HCT116 (cell line): ENCODE results near the gene BOC. TPM values are rescaled to one million over a fixed set of nuclear protein-coding genes. Genes with fewer than 3 reads are reported as not detected.
A peak's percentile ranks its signal among the peaks of the same experiment; 100 is the strongest.

Experiments
- ATAC-seq: fragments of 200-7000 bp; cut with Tn5 transposase; 2 replicates; pipeline ENCODE4 v1.9.1; 2020; ENCODE audit warnings: mild to moderate bottlenecking, moderate library complexity
- BruUV-seq: library from RNA; stranded (reverse); fragments of 400-500 nt; replicated peaks from 2 replicates; lab custom pipeline; 2021; lab: Mats Ljungman, UMichigan
- CTCF ChIA-PET: fragments of 300-600 bp; sonication (Branson Sonifier 250); formaldehyde crosslinking; loops from one replicate; lab custom pipeline; 2021; ENCODE audit warnings: antibody characterized with exemption; lab: Charles Lee
- POLR2A ChIA-PET: fragments of 300-600, 350-600 bp; sonication (Branson Sonifier 250); formaldehyde crosslinking; loops from one replicate; lab custom pipeline; 2021; ENCODE audit warnings: antibody characterized with exemption; lab: Charles Lee
- RAD21 ChIA-PET, 2 experiments: fragments of 300-600 bp; sonication (Branson Sonifier 250); formaldehyde crosslinking; loops; one replicate each; lab custom pipeline; 2023; ENCODE audit warnings: low total read pairs in 2 of 2; ENCODE audit not compliant: uncharacterized antibody in 2 of 2, unreplicated experiment in 2 of 2, low non-redundant PET in 1 of 2; lab: Charles Lee
- DNase-seq: peaks from one replicate; pipeline ENCODE4 v3.0.0-alpha.2; 2010; ENCODE audit warnings: low read depth, low spot score
- H2AFZ ChIP-seq: fragments of 200-600 bp; shearing (Covaris generic), sonication (generic); 2 replicates; pipeline ENCODE4 v1.6.1; 2017; ENCODE audit warnings: low read depth, mixed run types, mixed read lengths, antibody characterized with exemption, low read length; ENCODE audit not compliant: poor library complexity, severe bottlenecking
- H3K27ac ChIP-seq: 2 replicates; pipeline ENCODE4 v1.5.1; 2012; ENCODE audit warnings: low read depth, low read length
- H3K27me3 ChIP-seq: fragments of 200-600 bp; sonication (generic); 2 replicates; pipeline ENCODE4 v1.6.1; 2016; ENCODE audit warnings: mixed run types, low read length, mixed read lengths; ENCODE audit not compliant: insufficient read depth
- H3K36me3 ChIP-seq, 2 experiments: fragments of 200-500 bp in 1 of 2; fragments of 200-600 bp in 1 of 2; sonication (Bioruptor generic) in 1 of 2; sonication (generic) in 1 of 2; 2 replicates each; pipeline versions ENCODE4 v1.5.1 to v1.6.1; 2014 to 2016; ENCODE audit warnings: low read length in 2 of 2, inconsistent platforms in 1 of 2, mixed read lengths in 1 of 2, mixed run types in 1 of 2; ENCODE audit not compliant: insufficient read depth in 2 of 2, control insufficient read depth in 1 of 2
- H3K4me1 ChIP-seq, 2 experiments: fragments of 200-600 bp in 1 of 2; sonication (generic) in 1 of 2; 2 replicates each; pipeline versions ENCODE4 v1.5.1 to v1.6.1; 2012 to 2017; ENCODE audit warnings: low read length in 2 of 2, inconsistent platforms in 1 of 2, mild to moderate bottlenecking in 1 of 2, mixed read lengths in 1 of 2, mixed run types in 1 of 2, moderate library complexity in 1 of 2; ENCODE audit not compliant: insufficient read depth in 2 of 2, control insufficient read depth in 1 of 2
- H3K4me2 ChIP-seq: fragments of 200-600 bp; sonication (generic); 2 replicates; pipeline ENCODE4 v1.6.1; 2017; ENCODE audit warnings: mixed run types, low read length, mixed read lengths
- H3K4me3 ChIP-seq, 2 experiments: fragments of 200-600 bp in 1 of 2; sonication (generic) in 1 of 2; replicated peaks in 1 of 2; 2 replicates each; pipeline ENCODE4 v1.5.1; 2011 to 2016; ENCODE audit warnings: low read length in 2 of 2, control low read depth in 1 of 2, low read depth in 1 of 2, mild to moderate bottlenecking in 1 of 2, mixed read lengths in 1 of 2, mixed run types in 1 of 2
- H3K79me2 ChIP-seq: fragments of 200-600 bp; sonication (generic); 2 replicates; pipeline ENCODE4 v1.6.1; 2017; ENCODE audit warnings: mild to moderate bottlenecking, mixed run types, low read length, moderate library complexity, mixed read lengths; ENCODE audit not compliant: insufficient read depth
- H3K9ac ChIP-seq: fragments of 200-600 bp; sonication (generic); 2 replicates; pipeline ENCODE4 v1.6.1; 2016; ENCODE audit warnings: low read length, mixed read lengths
- H3K9me2 ChIP-seq: fragments of 200-600 bp; sonication (generic), shearing (Covaris generic); 2 replicates; pipeline ENCODE4 v1.6.1; 2017; ENCODE audit warnings: mixed run types, mild to moderate bottlenecking, moderate library complexity; ENCODE audit not compliant: insufficient read depth
- H3K9me3 ChIP-seq, 2 experiments: fragments of 200-500 bp in 1 of 2; fragments of 200-600 bp in 1 of 2; sonication (Bioruptor generic) in 1 of 2; sonication (generic) in 1 of 2; 2 replicates each; pipeline ENCODE4 v1.6.1; 2014 to 2017; ENCODE audit warnings: low read length in 2 of 2, mixed read lengths in 2 of 2, inconsistent platforms in 1 of 2, low read depth in 1 of 2, mild to moderate bottlenecking in 1 of 2, mixed run types in 1 of 2, moderate library complexity in 1 of 2; ENCODE audit not compliant: control insufficient read depth in 1 of 2, insufficient read depth in 1 of 2
- H4K20me1 ChIP-seq: fragments of 200-600 bp; sonication (generic), shearing (Covaris generic); 2 replicates; pipeline ENCODE4 v1.6.1; 2017; ENCODE audit warnings: mixed run types, mild to moderate bottlenecking, moderate library complexity; ENCODE audit not compliant: insufficient read depth
- EGR1 ChIP-seq: IDR thresholded peaks from 2 replicates; pipeline ENCODE4 v1.6.1; 2012; ENCODE audit warnings: low read depth
- EZH2phosphoT487 ChIP-seq: fragments of 200-600 bp; IDR thresholded peaks from 2 replicates; pipeline ENCODE4 v1.6.1; 2018; ENCODE audit warnings: antibody characterized with exemption, borderline replicate concordance
- FOSL1 ChIP-seq: IDR thresholded peaks from 2 replicates; pipeline ENCODE4 v1.6.1; 2012; ENCODE audit warnings: low read depth
- POLR2A ChIP-seq: IDR thresholded peaks from 2 replicates; pipeline ENCODE4 v1.7.0; 2011; ENCODE audit warnings: borderline replicate concordance; ENCODE audit not compliant: insufficient read depth, insufficient read length; ENCODE audit errors: extremely low read depth
- RAD21 ChIP-seq: IDR thresholded peaks from 2 replicates; pipeline ENCODE4 v1.6.1; 2012; ENCODE audit warnings: low read depth, mild to moderate bottlenecking
- SRF ChIP-seq: IDR thresholded peaks from 2 replicates; pipeline ENCODE4 v1.6.1; 2012; ENCODE audit warnings: low read depth
- TCF7L2 ChIP-seq: IDR thresholded peaks from 2 replicates; pipeline ENCODE4 v1.7.0; 2011; ENCODE audit warnings: borderline replicate concordance, inconsistent platforms; ENCODE audit not compliant: insufficient read depth, insufficient read length; ENCODE audit errors: extremely low read depth
- ZFX ChIP-seq: fragments of 450-650 bp; IDR thresholded peaks from 2 replicates; pipeline ENCODE4 v1.6.1; 2017
- ZNF274 ChIP-seq: fragments of 200-500 bp; sonication (Bioruptor generic); IDR thresholded peaks from 2 replicates; pipeline ENCODE4 v1.6.1; 2014; ENCODE audit warnings: mild to moderate bottlenecking, low read depth, low read length, inconsistent platforms
- intact Hi-C: fragments of 100-400 bp; cut with micrococcal nuclease; formaldehyde crosslinking; loops from 2 replicates; pipeline ENCODE4 v1.10.0; 2022
- total RNA-seq: library from RNA; stranded (reverse); gene quantifications from one replicate; pipeline ENCODE4 v1.2.1, GENCODE V29; 2021; ENCODE audit not compliant: unreplicated experiment
- TF ChIP-seq, protein P1 (sequence below): IDR thresholded peaks from 2 replicates; pipeline ENCODE4 v1.6.1; 2012
- TF ChIP-seq, protein P2 (sequence below), 3 experiments: fragments of 200-600 bp in 1 of 3; sonication (generic) in 1 of 3; IDR thresholded peaks in 2 of 3; conservative IDR thresholded peaks in 1 of 3; 2 replicates each; pipeline ENCODE4 v1.5.1; 2012 to 2017; ENCODE audit warnings: low read depth in 2 of 3, low read length in 2 of 3, antibody characterized with exemption in 1 of 3, borderline replicate concordance in 1 of 3, control low read depth in 1 of 3, mild to moderate bottlenecking in 1 of 3, mixed read lengths in 1 of 3, mixed run types in 1 of 3, moderate library complexity in 1 of 3; ENCODE audit not compliant: insufficient read depth in 1 of 3
- TF ChIP-seq, protein P3 (sequence below): IDR thresholded peaks from 2 replicates; pipeline ENCODE4 v1.6.1; 2012; ENCODE audit warnings: low read depth

The BOC gene
- total RNA-seq, 1 experiment from 2014 or later = 3.3 TPM

DNA sequence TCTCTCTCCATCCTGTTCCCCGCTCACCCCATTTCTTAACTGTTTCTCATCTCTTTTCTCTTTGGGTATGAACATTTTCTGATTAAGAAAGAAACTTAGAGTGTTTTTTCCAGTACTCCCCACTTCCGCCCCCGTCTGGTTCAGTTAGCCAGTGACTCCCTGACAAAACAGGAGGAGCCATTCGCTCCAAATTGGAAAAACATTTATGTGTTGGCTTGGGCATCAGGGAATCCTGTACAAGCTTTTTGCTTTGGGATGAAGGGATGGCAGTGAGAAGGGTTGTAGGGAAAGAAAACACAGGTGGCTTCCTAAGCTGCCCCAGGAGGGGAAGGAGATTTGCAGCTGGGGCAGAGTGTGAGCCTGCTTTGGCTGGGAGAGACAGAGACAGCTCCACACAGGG lies 47.0 kb downstream of the BOC start:
- ChIA-PET RAD21 (no interaction called here), POLR2A (no interaction called here), CTCF (no interaction called here)
- Histone ChIP-seq H3K9me2 (no peaks in the 10 kb centered on the region), H3K9me3 (no peaks in the 10 kb centered on the region), H2AFZ (no peak overlapping the region), H3K79me2 (no peaks in the 10 kb centered on the region), H3K27me3 (no peaks in the 10 kb centered on the region), H3K36me3 (no peaks in the 10 kb centered on the region), H3K4me2 (no peak overlapping the region), H3K9ac (no peak overlapping the region), H4K20me1 (no peaks in the 10 kb centered on the region), H3K27ac (no peak overlapping the region), H3K4me1 (no peaks in the 10 kb centered on the region), H3K4me3 (no peak overlapping the region)
- DNase-seq (no peak), ATAC-seq (no peak)
- TF ChIP-seq FOSL1 (no peak), ZNF274 (no peak), TCF7L2 (no peak)
- TF ChIP-seq, protein P1, sequence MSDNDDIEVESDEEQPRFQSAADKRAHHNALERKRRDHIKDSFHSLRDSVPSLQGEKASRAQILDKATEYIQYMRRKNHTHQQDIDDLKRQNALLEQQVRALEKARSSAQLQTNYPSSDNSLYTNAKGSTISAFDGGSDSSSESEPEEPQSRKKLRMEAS = no peak
- TF ChIP-seq, protein P2, sequence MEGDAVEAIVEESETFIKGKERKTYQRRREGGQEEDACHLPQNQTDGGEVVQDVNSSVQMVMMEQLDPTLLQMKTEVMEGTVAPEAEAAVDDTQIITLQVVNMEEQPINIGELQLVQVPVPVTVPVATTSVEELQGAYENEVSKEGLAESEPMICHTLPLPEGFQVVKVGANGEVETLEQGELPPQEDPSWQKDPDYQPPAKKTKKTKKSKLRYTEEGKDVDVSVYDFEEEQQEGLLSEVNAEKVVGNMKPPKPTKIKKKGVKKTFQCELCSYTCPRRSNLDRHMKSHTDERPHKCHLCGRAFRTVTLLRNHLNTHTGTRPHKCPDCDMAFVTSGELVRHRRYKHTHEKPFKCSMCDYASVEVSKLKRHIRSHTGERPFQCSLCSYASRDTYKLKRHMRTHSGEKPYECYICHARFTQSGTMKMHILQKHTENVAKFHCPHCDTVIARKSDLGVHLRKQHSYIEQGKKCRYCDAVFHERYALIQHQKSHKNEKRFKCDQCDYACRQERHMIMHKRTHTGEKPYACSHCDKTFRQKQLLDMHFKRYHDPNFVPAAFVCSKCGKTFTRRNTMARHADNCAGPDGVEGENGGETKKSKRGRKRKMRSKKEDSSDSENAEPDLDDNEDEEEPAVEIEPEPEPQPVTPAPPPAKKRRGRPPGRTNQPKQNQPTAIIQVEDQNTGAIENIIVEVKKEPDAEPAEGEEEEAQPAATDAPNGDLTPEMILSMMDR (IDR thresholded peaks at IDR 0.05 in 2 of 3, conservative IDR thresholded peaks at IDR 0.05 in 1 of 3; ENCODE audit: borderline replicate concordance in 1 of 3, insufficient read depth in 1 of 3, low read depth in 2 of 3, low read length in 2 of 3) = 0 out of 6 replicates have a peak, but pooled peaks of 1 of the 3 experiments have one; percentile 10
- intact Hi-C loops = no loop called here
- no TSS peak for BruUV-seq

DNA sequence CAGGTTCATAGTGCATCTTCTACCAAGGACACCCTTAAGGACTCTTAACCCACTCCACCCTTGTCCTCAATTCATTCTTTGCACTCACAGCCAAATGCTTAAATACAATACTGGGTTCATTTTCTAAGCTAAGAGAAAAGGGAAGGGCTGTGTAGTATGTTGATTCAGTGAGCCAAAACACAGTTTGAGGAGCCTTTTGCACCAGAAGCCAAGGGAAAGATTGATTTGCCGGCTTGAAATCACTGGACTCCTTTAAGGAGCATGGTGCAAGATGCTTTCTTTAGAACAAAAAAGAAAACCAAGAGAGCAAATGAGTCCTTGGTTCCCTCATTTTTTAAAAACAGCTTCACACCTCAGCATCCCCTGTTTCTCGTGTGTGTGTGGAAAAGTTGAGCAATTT lies 47.8 kb downstream of the BOC start:
- intact Hi-C loops = no loop called here
- CTCF ChIA-PET = no interaction called here
- Histone ChIP-seq H3K9me3 (no peaks in the 10 kb centered on the region), H3K36me3 (no peaks in the 10 kb centered on the region), H3K79me2 (no peaks in the 10 kb centered on the region), H3K4me2 (no peak overlapping the region), H3K27ac (no peak overlapping the region), H3K27me3 (no peaks in the 10 kb centered on the region), H4K20me1 (no peaks in the 10 kb centered on the region), H3K9ac (no peak overlapping the region), H3K9me2 (no peaks in the 10 kb centered on the region), H3K4me3 (no peak overlapping the region), H2AFZ (no peak overlapping the region), H3K4me1 (no peaks in the 10 kb centered on the region)
- POLR2A ChIA-PET = no interaction called here
- DNase-seq = no peak
- ATAC-seq = no peak
- RAD21 ChIA-PET = no interaction called here
- no TSS peak for BruUV-seq
- TF ChIP-seq ZNF274 (no peak), EGR1 (no peak), POLR2A (no peak), SRF (no peak), EZH2phosphoT487 (no peak), FOSL1 (no peak), RAD21 (no peak), ZFX (no peak)
- TF ChIP-seq, protein P3, sequence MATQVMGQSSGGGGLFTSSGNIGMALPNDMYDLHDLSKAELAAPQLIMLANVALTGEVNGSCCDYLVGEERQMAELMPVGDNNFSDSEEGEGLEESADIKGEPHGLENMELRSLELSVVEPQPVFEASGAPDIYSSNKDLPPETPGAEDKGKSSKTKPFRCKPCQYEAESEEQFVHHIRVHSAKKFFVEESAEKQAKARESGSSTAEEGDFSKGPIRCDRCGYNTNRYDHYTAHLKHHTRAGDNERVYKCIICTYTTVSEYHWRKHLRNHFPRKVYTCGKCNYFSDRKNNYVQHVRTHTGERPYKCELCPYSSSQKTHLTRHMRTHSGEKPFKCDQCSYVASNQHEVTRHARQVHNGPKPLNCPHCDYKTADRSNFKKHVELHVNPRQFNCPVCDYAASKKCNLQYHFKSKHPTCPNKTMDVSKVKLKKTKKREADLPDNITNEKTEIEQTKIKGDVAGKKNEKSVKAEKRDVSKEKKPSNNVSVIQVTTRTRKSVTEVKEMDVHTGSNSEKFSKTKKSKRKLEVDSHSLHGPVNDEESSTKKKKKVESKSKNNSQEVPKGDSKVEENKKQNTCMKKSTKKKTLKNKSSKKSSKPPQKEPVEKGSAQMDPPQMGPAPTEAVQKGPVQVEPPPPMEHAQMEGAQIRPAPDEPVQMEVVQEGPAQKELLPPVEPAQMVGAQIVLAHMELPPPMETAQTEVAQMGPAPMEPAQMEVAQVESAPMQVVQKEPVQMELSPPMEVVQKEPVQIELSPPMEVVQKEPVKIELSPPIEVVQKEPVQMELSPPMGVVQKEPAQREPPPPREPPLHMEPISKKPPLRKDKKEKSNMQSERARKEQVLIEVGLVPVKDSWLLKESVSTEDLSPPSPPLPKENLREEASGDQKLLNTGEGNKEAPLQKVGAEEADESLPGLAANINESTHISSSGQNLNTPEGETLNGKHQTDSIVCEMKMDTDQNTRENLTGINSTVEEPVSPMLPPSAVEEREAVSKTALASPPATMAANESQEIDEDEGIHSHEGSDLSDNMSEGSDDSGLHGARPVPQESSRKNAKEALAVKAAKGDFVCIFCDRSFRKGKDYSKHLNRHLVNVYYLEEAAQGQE = no peak
- TF ChIP-seq, protein P2 (IDR thresholded peaks at IDR 0.05 in 2 of 3, conservative IDR thresholded peaks at IDR 0.05 in 1 of 3; ENCODE audit: borderline replicate concordance in 1 of 3, insufficient read depth in 1 of 3, low read depth in 2 of 3, low read length in 2 of 3) = no peak
